ENCODE data around the gene PTPRK. TPM values are rescaled to one million over a fixed set of nuclear protein-coding genes. Genes with fewer than 3 reads are reported as not detected.

The PTPRK gene
- total and polyA plus RNA-seq, 2 of the 8 experiments (the other 6 are each of a cell fraction or from before 2014, with no cell fraction given) = 11.4 to 47.3 TPM

DNA sequence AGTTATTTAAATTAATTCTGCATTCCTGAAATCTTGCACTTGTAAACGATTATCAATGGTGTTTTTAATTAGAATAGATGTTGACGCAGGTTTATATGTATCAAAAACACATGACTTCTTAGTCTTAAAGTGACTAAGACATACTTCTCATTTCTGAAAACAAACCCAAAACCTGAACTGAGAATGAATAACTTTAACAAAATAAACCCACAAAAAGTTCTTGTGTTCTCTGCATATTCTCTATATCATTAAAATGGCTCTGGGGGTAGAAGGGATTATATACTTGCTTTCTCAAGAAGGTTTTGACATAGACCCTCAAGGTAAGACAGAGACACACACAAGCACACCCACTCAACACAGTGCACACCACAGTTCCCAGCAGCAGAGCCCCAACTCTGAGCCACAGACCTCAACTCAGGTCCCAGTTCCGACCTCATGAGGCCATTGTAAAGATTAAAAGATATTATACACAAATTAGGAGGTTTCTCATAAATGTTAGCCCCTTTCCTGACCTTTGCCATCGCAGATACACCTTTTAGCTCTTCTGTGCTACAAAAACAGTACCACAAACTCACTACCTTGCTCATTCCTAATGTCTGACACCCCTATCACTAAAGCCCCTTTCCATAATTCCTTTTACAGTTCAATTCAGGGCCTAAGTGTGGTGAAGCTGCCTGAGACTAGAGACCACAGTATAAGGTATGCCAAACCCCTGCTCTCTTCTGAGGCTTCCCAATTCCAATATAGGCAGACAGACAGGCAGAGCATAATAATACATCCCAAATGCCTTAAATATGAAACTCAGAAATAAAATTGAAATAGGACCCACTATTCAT is 267.8 kb downstream of the PTPRK start:
- no peaks in the 10 kb centered on the region for H3K9me3 ChIP-seq (ENCODE audit: insufficient read depth in 2 of 2, low read depth in 1 of 2, low read length in 1 of 2)
- H3K23ac ChIP-seq (ENCODE audit: insufficient read length) = no peak overlapping the region
- H3K4me1 ChIP-seq (replicated peaks in 1 of 4; ENCODE audit: control insufficient read depth in 3 of 4, insufficient read depth in 4 of 4, low read length in 3 of 4) = peaks cover 0 to 2% (median 1%) of the 10 kb centered on the region in 4 experiments; a peak in 2 of 7 replicates
- ChIA-PET POLR2A (ENCODE audit: partially characterized antibody) (no interaction called here), CTCF (ENCODE audit: partially characterized antibody) (interaction anchor here (0.8 kb wide), 1 partner anchor 13 kb away, joined by 3 read pairs; no protein-coding TSS in a partner anchor)
- no peaks in the 10 kb centered on the region for H3K79me1 ChIP-seq (ENCODE audit: low read depth, low read length)
- H2AK5ac ChIP-seq (ENCODE audit: low read depth, low read length) = no peak overlapping the region
- no peaks in the 10 kb centered on the region for H3K36me3 ChIP-seq (ENCODE audit: control insufficient read depth in 2 of 4, insufficient read depth in 4 of 4, low read length in 3 of 4)
- FAIRE-seq = no peak
- H3K56ac ChIP-seq (replicated peaks; ENCODE audit: insufficient read length, low read depth, low read length) = no peak overlapping the region
- WGBS, 2 experiments (ENCODE audit: extremely low coverage in 1 of 2, insufficient coverage in 1 of 2, insufficient read length in 1 of 2, insufficient replicate concordance in 2 of 2, low coverage in 1 of 2, low lambda C conversion rate in 2 of 2, missing lambda C conversion rate in 1 of 2) = 82% methylated on average over 4 of the region's 4 CpGs; no CpG with 5 or more reads in 1 of the 2 experiments
- no peak overlapping the region for H2AFZ ChIP-seq (ENCODE audit: low read length)
- H2BK15ac ChIP-seq (ENCODE audit: low read length) = no peak overlapping the region
- no peak overlapping the region for H2BK120ac ChIP-seq (replicated peaks; ENCODE audit: low read depth, low read length)
- no peak overlapping the region for H3K4me2 ChIP-seq (ENCODE audit: insufficient read depth in 1 of 2, low read depth in 2 of 2, low read length in 2 of 2)
- H3K18ac ChIP-seq (ENCODE audit: extremely low read depth, low read length) = no peak overlapping the region
- H3K14ac ChIP-seq (ENCODE audit: insufficient read length) = no peak overlapping the region
- no peak overlapping the region for H2BK20ac ChIP-seq (ENCODE audit: low read length)
- no peak for DNase-seq (ENCODE audit: low read depth in 1 of 2, low spot score in 2 of 2)
- no peak overlapping the region for H2BK5ac ChIP-seq (ENCODE audit: low read depth, low read length)
- H2BK12ac ChIP-seq (ENCODE audit: low read depth, low read length) = no peak overlapping the region
- H3K23me2 ChIP-seq (ENCODE audit: low read depth, low read length) = no peaks in the 10 kb centered on the region
- no peaks in the 10 kb centered on the region for H4K20me1 ChIP-seq (replicated peaks in 1 of 2; ENCODE audit: control insufficient read depth in 1 of 2, insufficient read depth in 2 of 2, low read length in 2 of 2)
- H4K8ac ChIP-seq (ENCODE audit: extremely low read depth, insufficient read depth, low read length) = no peak overlapping the region
- H3K79me2 ChIP-seq (ENCODE audit: control insufficient read depth in 1 of 2, insufficient read depth in 2 of 2, low read length in 2 of 2) = peaks cover 0 to 4% of the 10 kb centered on the region in 2 experiments; a peak in 1 of 4 replicates
- H4K5ac ChIP-seq (ENCODE audit: insufficient read length, low read depth, low read length) = no peak overlapping the region
- H3K27ac ChIP-seq (ENCODE audit: low read depth, low read length) = no peak overlapping the region
- H3K4me3 ChIP-seq (ENCODE audit: extremely low read depth in 1 of 4, insufficient read depth in 2 of 4, low read depth in 3 of 4, low read length in 4 of 4) = no peak overlapping the region
- no peak overlapping the region for H3K9ac ChIP-seq (replicated peaks in 1 of 4; ENCODE audit: extremely low read depth in 1 of 4, low read depth in 3 of 4, low read length in 3 of 4)
- H3K4ac ChIP-seq (replicated peaks; ENCODE audit: insufficient read length, low read depth, low read length) = no peak overlapping the region
- H3K27me3 ChIP-seq (replicated peaks in 1 of 4; ENCODE audit: control insufficient read depth in 3 of 4, extremely low read depth in 1 of 4, insufficient read depth in 3 of 4, low read length in 3 of 4) = no peaks in the 10 kb centered on the region
- H4K91ac ChIP-seq (replicated peaks; ENCODE audit: insufficient read length, low read length) = no peak overlapping the region
- TF ChIP-seq, protein P1, sequence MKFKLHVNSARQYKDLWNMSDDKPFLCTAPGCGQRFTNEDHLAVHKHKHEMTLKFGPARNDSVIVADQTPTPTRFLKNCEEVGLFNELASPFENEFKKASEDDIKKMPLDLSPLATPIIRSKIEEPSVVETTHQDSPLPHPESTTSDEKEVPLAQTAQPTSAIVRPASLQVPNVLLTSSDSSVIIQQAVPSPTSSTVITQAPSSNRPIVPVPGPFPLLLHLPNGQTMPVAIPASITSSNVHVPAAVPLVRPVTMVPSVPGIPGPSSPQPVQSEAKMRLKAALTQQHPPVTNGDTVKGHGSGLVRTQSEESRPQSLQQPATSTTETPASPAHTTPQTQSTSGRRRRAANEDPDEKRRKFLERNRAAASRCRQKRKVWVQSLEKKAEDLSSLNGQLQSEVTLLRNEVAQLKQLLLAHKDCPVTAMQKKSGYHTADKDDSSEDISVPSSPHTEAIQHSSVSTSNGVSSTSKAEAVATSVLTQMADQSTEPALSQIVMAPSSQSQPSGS (IDR thresholded peaks at IDR 0.05; ENCODE audit: low read length) = no peak
- no peak for TF ChIP-seq TCF12 (IDR thresholded peaks at IDR 0.05; ENCODE audit: low read depth, low read length)
- TF ChIP-seq RBBP5 (IDR thresholded peaks at IDR 0.05; ENCODE audit: borderline replicate concordance, low read depth, low read length) = no peak
- TF ChIP-seq GTF2F1 (IDR thresholded peaks at IDR 0.05; ENCODE audit: borderline replicate concordance, low read depth, low read length) = no peak
- TF ChIP-seq TEAD4 (IDR thresholded peaks at IDR 0.05; ENCODE audit: low read depth, low read length) = no peak
- TF ChIP-seq KDM1A (IDR thresholded peaks at IDR 0.05; ENCODE audit: borderline replicate concordance, low read length) = no peak
- TF ChIP-seq SP2 (IDR thresholded peaks at IDR 0.05; ENCODE audit: low read length) = no peak
